ENCODE results near the gene C12orf57. TPM values are rescaled to one million over a fixed set of nuclear protein-coding genes. Genes with fewer than 3 reads are reported as not detected.

C12orf57 gene
- total and polyA plus RNA-seq, 2 of the 8 experiments (the other 6 are each of a cell fraction or from before 2014, with no cell fraction given): 174 to 993 TPM

GRCh38 chr12:6902448-6902847 lies 41.4 kb upstream of the C12orf57 start (continued):
- TF ChIP-seq CHD7 (IDR thresholded peaks at IDR 0.05; ENCODE audit: insufficient replicate concordance, low read length): no peak
- TF ChIP-seq SIRT6 (IDR thresholded peaks at IDR 0.05; ENCODE audit: low read length): no peak
- TF ChIP-seq RNF2 (IDR thresholded peaks at IDR 0.05; ENCODE audit: borderline replicate concordance, low read depth, low read length, missing control alignments, poor library complexity, severe bottlenecking): no peak
- TF ChIP-seq BRCA1 (IDR thresholded peaks at IDR 0.05; ENCODE audit: low read depth, low read length): no peak
- TF ChIP-seq SAP30 (IDR thresholded peaks at IDR 0.05; ENCODE audit: insufficient read depth, insufficient replicate concordance, low read length): no peak
- no peak for TF ChIP-seq KDM4A (IDR thresholded peaks at IDR 0.05; ENCODE audit: low read depth, low read length, severe bottlenecking)
- TF ChIP-seq CREB1 (IDR thresholded peaks at IDR 0.05): no peak
- TF ChIP-seq, protein P1, sequence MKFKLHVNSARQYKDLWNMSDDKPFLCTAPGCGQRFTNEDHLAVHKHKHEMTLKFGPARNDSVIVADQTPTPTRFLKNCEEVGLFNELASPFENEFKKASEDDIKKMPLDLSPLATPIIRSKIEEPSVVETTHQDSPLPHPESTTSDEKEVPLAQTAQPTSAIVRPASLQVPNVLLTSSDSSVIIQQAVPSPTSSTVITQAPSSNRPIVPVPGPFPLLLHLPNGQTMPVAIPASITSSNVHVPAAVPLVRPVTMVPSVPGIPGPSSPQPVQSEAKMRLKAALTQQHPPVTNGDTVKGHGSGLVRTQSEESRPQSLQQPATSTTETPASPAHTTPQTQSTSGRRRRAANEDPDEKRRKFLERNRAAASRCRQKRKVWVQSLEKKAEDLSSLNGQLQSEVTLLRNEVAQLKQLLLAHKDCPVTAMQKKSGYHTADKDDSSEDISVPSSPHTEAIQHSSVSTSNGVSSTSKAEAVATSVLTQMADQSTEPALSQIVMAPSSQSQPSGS (IDR thresholded peaks at IDR 0.05; ENCODE audit: low read length): no peak
- TF ChIP-seq GTF2F1 (IDR thresholded peaks at IDR 0.05; ENCODE audit: borderline replicate concordance, low read depth, low read length): no peak
- no peak for TF ChIP-seq PHF8 (conservative IDR thresholded peaks at IDR 0.05; ENCODE audit: low read depth, low read length)

Measured in H1 (cell line).